Spleen (tissue), 7 donors: ENCODE results near the gene CCL18.
"Not testable (repeated sequence)": the region's sequence is repeated elsewhere in the genome, so short reads cannot be mapped to it uniquely, and the experiment has no call there.

Source experiments
- CTCF ChIP-seq, 11 experiments: fragments of 200-600 bp in 7 of 11; fragments of 450-650 bp in 4 of 11; sonication (generic) in 4 of 11; IDR thresholded peaks in 8 of 11; conservative IDR thresholded peaks in 3 of 11; 1 replicate in 7 of 11; 2 replicates in 4 of 11; pipeline versions ENCODE4 v1.4.0 to v1.8.0; 2016 to 2021; ENCODE audit warnings: antibody characterized with exemption in 11 of 11, inconsistent platforms in 4 of 11, mild to moderate bottlenecking in 1 of 11
- POLR2A ChIP-seq, 3 donors: fragments of 450-650 bp; IDR thresholded peaks; one replicate each; pipeline ENCODE4 v1.5.1; 2017; ENCODE audit warnings: antibody characterized with exemption in 3 of 3, mild to moderate bottlenecking in 1 of 3
- donor health status: DM: no; HTN: no; CAD: no; lungs with moderate emphysema.
- donor health status: DM: no; HTN: no; CAD: no.
- donor health status: DM: no; HTN: no; CAD: no.

GRCh38 chr17:36087471-36087870 is 23.4 kb downstream of the CCL18 start:
- not testable (repeated sequence) for TF ChIP-seq CTCF (IDR thresholded peaks at IDR 0.05 in 8 of 11, conservative IDR thresholded peaks at IDR 0.05 in 3 of 11); POLR2A (IDR thresholded peaks at IDR 0.05)
